NCI-H524 (cell line): ENCODE results near the gene HINFP.
"Not testable (repeated sequence)": the region's sequence is repeated elsewhere in the genome, so short reads cannot be mapped to it uniquely, and the experiment has no call there.

Experiments
- DNase-seq, 2 experiments: peaks; one replicate each; lab custom pipeline; 2025; lab: John Stamatoyannopoulos, UW

Gene HINFP

DNA sequence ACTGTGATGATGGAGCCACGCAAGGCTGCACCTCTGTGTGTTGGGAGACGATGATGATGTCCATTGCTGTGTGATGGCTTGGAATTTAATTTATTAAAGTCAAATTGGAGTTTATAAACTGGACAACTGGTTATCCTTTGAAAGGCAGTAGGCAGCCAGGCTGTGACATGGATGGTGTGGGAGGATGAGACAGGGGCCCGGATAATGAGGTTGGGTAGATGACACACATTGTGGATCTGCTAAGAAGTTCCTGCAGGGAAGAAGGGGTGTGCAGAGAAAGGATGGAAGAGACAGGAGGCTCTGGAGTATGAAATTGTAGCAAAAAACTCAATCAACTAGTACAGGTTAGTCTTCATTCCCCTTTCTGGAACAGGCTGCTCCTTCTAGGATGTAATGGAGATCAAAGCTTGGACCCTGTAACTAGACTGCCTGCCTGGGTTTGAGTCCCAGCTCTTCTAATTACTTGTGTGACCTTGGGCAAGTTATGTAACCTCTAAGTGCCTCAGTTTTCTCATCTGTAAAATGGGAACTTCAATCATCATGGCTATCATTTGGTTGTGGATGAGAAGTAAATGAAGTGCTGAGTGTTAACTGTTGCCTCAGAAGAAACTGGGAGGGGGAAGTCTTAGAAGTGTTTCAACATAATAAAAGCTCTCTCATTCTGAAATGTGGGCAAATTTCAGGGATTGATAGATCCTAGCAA lies 4.2 kb upstream of the HINFP start:
- no peak for DNase-seq

GRCh38 chr11:119118227-119118626 lies 3.2 kb upstream of the HINFP start:
- DNase-seq: no peak

GRCh38 chr11:119118946-119119345 lies 2.4 kb upstream of the HINFP start:
- DNase-seq: no peak

GRCh38 chr11:119120639-119121007 lies 757 bp upstream of the HINFP start:
- DNase-seq: peak; percentile 40 to 66

DNA sequence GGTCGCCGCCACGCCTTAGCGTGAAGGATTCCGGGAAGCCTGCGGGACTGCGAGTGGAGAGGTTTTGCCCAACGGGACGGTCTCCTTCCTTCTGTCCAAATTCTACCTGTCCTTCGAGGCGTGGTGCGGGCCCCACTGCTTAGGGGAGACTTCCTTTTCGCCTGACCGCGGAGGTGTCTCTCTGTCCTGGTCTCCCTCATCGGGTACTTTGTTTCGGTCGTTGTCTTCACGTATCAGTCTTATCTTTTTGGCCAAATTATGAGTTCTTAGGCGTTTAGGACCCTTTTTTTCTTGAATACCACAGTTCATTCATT lies 388 bp downstream of the HINFP start:
- no peak for DNase-seq

DNA sequence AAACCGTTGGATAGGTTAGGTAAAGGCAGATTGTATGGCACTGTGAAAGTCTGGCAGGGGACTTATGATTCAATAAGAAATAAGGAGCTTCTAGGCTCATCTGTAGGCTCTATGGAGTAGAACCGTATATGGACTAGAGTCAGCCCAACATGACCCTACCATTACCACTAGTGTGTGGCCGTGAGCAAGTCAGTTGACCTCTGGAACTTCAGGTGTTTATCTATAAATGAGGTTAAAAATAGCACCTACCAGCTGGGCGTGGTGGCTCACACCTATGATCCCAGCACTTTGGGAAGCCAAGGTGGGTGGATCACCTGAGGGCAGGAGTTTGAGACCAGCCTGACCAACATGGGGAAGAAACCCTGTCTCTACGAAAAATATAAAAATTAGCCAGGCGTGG lies 4.4 kb downstream of the HINFP start:
- DNase-seq: no peak

DNA sequence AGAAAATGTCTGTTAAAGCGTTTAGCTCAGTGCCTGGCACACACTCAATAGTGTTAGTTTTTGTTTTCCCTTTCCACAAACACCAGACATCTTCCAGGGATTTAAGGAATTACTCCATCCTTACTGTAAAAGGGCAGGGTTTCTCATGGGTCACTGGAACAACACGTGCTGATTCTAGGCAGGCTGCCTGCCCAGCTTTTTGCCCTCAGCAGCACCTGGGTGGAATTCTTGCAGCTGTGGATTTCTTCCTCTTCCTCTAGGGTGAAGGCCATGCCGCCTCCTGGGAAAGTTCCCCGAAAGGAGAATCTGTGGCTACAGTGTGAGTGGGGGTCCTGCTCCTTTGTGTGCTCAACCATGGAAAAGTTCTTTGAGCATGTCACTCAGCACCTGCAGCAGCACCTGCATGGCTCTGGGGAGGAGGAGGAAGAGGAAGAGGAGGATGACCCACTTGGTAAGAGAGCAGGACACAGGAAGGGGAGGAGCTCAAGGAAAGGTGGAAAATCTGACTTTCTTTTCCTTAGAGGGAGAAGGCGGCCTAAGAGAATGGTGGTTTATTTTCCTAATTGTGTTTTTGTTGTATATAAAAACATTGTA lies 5.4 kb downstream of the HINFP start:
- DNase-seq: no peak

DNA sequence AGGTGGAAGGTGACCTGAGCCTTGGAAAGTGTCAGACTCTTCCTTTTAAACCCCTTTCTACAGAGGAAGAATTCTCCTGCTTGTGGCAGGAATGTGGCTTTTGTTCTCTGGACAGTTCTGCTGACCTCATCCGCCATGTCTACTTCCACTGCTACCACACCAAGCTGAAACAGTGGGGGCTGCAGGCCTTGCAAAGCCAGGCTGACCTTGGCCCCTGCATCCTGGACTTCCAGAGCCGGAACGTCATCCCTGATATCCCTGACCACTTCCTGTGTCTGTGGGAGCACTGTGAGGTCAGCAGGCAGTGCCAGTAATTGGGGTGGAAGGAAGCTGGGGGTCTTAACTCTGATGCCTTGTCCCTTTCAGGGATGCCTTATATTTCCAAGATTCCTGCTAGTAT lies 9.3 kb downstream of the HINFP start:
- DNase-seq: no peak

GRCh38 chr11:119134389-119134978 lies 13.1 kb downstream of the HINFP start:
- no peak for DNase-seq

DNA sequence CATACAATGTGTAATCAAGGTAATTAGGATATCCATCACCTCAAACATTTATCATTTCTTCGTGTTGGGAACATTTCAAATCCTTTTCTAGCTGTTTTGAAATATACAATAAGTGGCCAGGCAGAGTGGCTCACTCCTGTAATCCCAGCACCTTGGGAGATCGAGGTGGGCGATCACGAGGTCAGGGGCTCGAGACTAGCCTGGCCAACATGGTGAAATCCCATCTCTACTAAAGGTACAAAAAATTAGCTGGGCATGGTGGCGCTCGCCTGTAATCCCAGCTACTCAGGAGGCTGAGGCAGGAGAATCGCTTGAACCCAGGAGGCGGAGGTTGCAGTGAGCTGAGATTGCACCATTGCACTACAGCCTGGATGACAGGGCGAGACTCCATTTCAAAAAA lies 17.9 kb downstream of the HINFP start:
- not testable (repeated sequence) for DNase-seq

- peak; percentile 48 to 74 for DNase-seq
These were observed 23.6 kb downstream of the HINFP start for GRCh38 chr11:119144825-119145486.

DNA sequence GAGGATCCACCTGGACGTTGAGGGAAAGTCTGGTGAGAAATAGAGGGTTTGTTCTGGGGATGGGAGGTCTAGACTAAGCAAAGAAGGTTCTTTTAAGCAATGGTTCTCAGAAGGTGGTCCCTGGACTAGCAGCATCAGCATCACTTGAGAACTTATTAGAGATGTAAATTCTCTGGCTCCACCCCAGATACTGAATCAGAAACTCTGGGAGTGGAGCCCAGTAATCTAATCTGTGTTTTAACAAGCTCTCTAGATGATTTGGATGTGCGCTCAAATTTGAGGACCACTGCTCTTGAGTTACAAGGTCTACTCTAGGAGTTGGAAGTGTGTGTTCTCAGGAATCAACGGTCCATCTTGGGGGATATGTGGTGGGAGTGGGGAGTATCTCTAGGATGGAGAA lies 24.2 kb downstream of the HINFP start:
- no peak for DNase-seq

DNA sequence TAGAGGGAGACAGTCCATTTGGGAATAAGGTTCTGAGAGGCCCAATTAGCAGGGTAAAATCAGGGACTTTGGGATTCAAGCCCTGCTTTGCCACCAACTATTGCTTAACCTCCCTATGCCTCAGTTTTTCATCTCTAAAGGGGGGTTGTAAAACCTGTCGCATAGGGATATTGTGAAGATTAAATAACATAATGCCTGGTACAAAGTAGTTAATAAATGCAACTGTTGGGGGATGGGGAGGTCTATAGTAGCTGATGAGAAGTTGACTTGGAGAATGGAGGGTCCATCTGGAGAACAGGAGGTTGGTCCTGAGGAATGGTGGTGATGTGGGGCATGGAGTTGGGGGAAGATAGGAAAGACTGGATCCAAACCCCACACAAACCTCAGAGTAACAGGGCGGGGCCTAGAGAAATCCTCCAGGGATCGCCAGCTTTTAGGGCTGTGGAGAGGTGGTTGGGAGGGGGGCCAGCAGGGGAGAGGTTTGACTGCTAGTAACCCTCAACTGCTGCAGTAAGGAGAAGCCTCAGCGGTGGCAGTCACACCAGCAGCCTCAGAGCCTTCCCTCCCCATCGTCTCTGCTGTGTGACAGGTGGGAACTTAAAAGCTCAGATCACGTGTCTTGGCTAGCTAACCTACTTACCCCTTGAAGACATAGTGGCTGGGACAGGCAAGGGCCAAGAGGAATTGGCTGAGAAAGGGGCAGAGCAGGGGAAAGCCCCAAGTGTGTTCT lies 26.4 kb downstream of the HINFP start:
- DNase-seq: peak; percentile 87 to 92

DNA sequence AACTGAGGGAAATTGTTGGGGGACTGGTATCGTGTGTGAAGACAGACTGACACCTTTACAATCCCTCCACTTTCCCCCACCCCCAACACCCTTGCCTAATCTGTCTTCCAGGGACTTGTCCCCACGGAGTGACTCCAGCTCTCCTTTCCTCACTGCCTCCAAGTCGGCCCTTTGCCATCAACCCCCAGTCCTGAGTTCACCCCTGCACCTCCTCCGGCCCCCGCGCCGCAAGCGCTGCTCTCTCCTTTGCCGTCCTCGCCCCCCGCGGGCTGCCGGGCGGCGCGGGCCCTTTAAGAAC lies 27.3 kb downstream of the HINFP start:
- DNase-seq: no peak

DNA sequence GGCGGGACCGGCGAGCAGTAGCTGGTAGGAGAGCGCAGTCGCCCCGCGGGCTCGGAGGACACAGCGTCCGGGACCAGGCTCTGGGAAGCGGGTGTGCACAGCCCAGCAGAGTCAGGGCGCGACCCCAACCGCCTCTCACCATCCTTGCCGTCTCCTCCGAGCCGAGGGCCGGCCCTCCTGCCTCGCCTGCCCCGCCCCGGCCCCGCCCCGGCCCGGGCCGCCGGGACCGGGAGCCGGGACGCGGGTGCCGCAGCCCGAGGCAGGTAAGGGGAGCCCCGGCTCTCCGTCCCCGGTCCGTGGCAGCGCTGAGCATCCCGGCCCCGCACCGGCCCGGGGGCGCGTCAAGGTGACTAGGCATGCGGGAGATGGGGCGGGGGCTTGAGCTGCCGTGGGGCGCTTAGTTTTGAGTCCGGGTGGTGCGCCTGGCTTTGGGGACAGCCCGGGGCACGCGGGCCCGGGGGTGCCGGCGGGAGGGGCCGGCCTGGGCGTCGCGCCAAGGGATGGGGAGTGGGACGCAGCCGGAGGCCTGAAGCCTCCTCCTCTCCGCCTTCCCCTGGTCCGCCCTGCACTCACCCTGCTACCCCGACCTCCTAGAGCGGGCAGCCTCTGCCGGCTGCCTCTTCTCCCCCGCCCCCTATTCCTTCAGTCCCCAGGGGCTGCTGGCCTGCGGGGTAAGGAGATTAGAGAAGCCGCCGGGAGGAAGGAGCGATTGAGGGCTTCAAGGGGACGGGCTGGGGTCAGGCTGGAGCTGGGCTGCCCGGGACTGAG lies 27.8 kb downstream of the HINFP start, which contains the start of gene ABCG4:
ABCG4 (plus strand) TSS at position 35 of the 768 bp plus-strand sequence. CDS start 914 bp downstream, outside the sequence.
- peak; percentile 39 to 54 for DNase-seq

DNA sequence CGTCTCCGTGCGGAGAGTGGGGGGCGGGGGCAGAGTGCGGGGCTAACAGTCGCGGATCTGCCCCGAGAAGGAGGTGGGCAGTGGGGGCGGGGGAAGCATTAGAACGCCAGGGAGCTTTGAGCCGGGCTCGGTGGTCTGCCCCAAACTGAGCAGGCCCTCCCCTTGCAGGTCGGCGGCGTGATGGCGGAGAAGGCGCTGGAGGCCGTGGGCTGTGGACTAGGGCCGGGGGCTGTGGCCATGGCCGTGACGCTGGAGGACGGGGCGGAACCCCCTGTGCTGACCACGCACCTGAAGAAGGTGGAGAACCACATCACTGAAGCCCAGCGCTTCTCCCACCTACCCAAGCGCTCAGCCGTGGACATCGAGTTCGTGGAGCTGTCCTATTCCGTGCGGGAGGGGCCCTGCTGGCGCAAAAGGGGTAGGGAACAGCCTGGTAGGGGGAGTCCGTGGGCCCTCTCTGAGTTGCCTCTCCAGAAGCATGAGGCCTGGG lies 28.5 kb downstream of the HINFP start:
- no peak for DNase-seq

GRCh38 chr11:119152043-119152442 lies 30.7 kb downstream of the HINFP start:
- DNase-seq: no peak

GRCh38 chr11:119152604-119153003 lies 31.2 kb downstream of the HINFP start:
- no peak for DNase-seq

DNA sequence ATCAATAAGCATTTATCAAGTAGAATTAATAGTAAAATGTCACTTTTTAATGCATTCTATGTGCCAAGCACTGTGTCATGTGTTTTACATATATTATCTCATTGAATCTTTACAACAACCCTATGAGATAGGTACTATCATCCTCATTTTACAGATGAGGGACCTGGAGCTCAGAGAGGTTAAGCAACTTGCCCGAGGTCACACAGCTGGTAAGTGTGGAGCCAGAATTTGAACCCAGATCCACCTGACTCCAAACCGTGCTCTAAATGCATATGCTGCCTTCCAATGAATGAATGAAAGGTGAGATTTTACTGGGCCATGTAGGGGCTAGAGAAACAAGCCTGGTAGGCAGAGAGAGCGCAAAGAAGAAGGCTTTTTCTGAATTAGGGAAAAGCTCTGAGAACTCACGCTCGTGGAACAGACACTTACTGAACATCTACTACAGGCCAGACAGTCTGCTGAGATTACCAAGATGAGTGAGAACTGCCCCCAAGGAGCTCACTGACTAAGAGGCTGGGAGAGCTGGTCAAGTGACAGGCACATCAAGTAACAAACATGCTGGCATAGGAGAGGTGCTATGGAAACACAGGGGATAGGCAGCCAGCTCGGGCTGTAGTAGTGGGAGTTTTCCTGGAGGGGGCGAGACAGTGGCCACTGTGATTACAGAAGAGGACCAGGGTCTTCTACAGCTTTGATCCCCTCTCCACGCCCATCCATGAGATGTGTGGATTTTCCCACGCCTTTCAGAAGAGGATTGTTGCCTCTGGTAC lies 31.9 kb downstream of the HINFP start:
- no peak for DNase-seq

DNA sequence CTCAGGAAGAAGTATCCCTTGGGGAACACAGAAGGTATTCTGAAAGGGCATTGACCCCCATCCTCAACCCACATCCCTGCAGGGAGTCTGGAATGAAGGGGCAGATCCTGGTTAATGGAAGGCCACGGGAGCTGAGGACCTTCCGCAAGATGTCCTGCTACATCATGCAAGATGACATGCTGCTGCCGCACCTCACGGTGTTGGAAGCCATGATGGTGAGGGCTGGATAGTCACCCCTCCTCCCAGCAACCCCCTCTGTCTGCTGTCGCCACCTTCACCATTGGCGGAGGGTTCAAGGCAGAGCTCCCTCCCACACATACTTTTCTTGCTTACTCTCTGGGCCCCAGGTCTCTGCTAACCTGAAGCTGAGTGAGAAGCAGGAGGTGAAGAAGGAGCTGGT lies 32.8 kb downstream of the HINFP start:
- no peak for DNase-seq
